SK-N-SH (cell line): ENCODE measurements around the gene NBEA.

ENCODE experiments used
- CHD2 ChIP-seq: fragments of 150-350 bp; IDR thresholded peaks from 2 replicates; pipeline ENCODE4 v1.6.1; 2018; ENCODE audit warnings: low read length; ENCODE audit not compliant: partially characterized antibody
- EP300 ChIP-seq, 2 experiments: IDR thresholded peaks; 2 replicates each; pipeline versions ENCODE4 v1.4.0 to v1.6.1; 2012; ENCODE audit warnings: borderline replicate concordance in 1 of 2, low read depth in 1 of 2, low read length in 1 of 2
- MXI1 ChIP-seq: IDR thresholded peaks from 2 replicates; pipeline ENCODE4 v1.6.1; 2012; ENCODE audit warnings: mild to moderate bottlenecking, low read depth, low read length, improper control_type of control experiment
- SMC3 ChIP-seq: IDR thresholded peaks from 2 replicates; pipeline ENCODE4 v1.6.1; 2012; ENCODE audit warnings: low read depth, low read length, improper control_type of control experiment
- TF ChIP-seq, protein P1 (sequence below): fragments of 200-600 bp; sonication (generic); IDR thresholded peaks from 2 replicates; pipeline ENCODE4 v1.6.1; 2017; ENCODE audit warnings: antibody characterized with exemption, mild to moderate bottlenecking, moderate library complexity

- no peak for TF ChIP-seq MXI1
- TF ChIP-seq, protein P1, sequence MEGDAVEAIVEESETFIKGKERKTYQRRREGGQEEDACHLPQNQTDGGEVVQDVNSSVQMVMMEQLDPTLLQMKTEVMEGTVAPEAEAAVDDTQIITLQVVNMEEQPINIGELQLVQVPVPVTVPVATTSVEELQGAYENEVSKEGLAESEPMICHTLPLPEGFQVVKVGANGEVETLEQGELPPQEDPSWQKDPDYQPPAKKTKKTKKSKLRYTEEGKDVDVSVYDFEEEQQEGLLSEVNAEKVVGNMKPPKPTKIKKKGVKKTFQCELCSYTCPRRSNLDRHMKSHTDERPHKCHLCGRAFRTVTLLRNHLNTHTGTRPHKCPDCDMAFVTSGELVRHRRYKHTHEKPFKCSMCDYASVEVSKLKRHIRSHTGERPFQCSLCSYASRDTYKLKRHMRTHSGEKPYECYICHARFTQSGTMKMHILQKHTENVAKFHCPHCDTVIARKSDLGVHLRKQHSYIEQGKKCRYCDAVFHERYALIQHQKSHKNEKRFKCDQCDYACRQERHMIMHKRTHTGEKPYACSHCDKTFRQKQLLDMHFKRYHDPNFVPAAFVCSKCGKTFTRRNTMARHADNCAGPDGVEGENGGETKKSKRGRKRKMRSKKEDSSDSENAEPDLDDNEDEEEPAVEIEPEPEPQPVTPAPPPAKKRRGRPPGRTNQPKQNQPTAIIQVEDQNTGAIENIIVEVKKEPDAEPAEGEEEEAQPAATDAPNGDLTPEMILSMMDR: no peak
- TF ChIP-seq EP300 (IDR thresholded peaks at IDR 0.05; ENCODE audit: borderline replicate concordance in 1 of 2, low read depth in 1 of 2, low read length in 1 of 2): no peak
- no peak for TF ChIP-seq CHD2
- no peak for TF ChIP-seq SMC3
These were observed 742.4 kb downstream of the NBEA start for GRCh38 chr13:35684432-35684831.
